GM19397 (cell line): ENCODE results near the gene STK39.
"Not testable (repeated sequence)": the region's sequence is repeated elsewhere in the genome, so short reads cannot be mapped to it uniquely, and the experiment has no call there.

ENCODE experiments used
- ATAC-seq: cut with Tn5 transposase; IDR thresholded peaks from one replicate; pipeline ENCODE4 v1.9.1; 2021; ENCODE audit warnings: mild to moderate bottlenecking, moderate library complexity; ENCODE audit not compliant: unreplicated experiment

Gene STK39

GRCh38 chr2:168143813-168144212, 103.6 kb downstream of the STK39 start:
- ATAC-seq, result no peak

GRCh38 chr2:168140892-168141291, 106.5 kb downstream of the STK39 start:
- no peak for ATAC-seq

DNA sequence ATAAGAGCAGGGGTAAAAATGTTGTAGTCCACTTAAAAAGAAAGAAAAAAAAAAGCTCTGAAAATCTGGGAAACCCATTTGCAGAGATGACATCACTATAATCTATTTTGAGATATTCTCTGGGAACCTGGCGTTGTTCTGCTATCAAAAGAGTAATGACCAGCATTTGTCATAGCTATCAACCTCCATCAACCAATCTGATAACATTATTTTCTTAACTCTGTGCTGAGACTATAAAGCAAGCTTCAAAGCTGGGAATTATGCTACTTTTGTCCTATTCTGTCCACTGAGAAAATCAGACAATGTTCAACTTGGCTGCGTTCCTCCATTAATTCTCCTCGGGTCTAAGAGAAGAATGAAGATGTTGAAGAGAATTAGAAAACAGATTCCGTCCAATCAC, 107.5 kb downstream of the STK39 start:
- no peak for ATAC-seq

- no peak for ATAC-seq
These were observed 108.5 kb downstream of the STK39 start for GRCh38 chr2:168138901-168139300.

DNA sequence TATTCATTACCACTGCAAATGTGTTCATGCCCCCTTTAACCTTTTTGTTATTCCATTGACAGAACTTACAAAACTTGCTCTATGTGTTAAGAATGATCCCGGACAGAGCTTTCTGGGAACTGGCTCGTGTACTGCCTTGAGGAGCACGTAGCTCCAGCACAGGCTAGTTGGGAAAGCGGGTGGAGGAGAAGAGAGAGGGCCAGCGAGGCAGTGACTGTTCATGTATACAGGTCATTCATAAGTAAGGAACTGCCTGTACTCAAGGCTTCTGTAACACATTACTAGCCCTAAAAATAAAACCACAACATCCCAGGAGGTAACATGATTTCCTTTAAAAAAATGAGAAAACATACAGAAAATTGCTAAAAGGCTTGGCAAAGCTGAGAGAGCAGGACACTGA, 109.0 kb downstream of the STK39 start:
- ATAC-seq, result no peak

- peak; percentile 48 for ATAC-seq
These were observed 109.8 kb downstream of the STK39 start for GRCh38 chr2:168137510-168138180.

DNA sequence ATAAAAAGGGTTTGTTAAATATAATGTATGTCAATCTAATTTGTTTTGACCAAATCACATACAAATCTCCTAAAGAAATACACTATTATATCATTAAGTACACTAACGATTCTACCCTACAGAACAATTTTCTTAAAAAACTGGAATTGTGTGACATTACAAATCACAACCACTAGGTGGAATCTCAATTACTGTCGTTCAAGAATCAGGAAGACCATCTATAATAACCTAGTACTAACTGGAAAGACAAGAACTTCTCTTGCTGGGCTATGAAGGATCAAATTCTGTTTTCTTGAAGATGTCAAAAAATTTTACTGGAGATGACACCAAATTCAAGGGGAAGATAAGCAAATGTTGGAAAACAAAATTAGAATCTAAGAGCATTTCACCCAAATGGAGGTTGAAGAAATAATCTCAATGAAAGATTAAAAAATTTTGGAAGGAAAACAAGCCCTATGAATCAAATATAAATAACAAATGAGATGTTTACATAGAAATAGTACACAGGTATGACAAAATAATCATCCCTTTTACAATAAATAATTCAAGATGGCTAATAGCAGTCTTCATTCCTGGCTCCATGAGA, 110.9 kb downstream of the STK39 start:
- ATAC-seq, result no peak

- no peak for ATAC-seq
These were observed 111.8 kb downstream of the STK39 start for GRCh38 chr2:168135630-168136029.

DNA sequence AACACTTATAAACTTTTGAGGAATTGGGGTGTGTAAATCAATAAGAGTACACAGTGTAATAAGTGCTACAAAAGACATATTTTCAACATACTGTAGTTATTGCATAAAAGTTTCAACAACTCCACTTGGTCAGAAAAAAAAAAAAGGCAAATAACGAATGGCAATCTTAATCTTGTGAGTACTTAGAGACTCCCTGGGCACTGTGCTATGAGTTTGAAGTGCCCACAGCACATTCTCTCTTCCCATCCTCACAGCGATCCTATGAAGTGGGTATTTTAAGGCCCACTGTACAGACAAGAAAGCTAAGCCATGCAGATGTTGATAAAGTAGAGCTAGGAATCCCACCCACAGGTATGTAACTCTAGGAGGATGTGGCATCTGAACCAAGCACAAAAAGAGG, 112.3 kb downstream of the STK39 start:
- no peak for ATAC-seq

- no peak for ATAC-seq
These were observed 112.9 kb downstream of the STK39 start for GRCh38 chr2:168134485-168134884.

DNA sequence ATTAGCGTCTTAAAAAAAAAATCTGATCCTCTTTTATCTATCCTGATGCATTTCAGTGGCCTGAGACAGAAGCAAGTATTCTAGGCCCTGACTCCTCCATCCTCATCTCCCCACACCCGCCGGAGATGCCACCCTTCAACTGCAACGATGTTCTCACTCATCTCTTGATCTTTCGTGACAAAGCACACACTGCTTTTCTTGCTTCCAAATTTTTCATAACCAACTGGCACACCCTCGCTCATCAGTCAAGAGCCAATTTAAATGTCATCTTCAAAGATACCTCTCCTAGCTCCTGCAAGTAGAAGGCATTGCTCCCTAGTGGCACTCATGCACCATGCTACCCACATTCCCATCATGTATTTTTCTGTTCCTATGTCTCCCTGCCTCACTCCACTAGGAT, 115.0 kb downstream of the STK39 start:
- no peak for ATAC-seq

GRCh38 chr2:168130346-168130745, 117.0 kb downstream of the STK39 start:
- ATAC-seq, result no peak

DNA sequence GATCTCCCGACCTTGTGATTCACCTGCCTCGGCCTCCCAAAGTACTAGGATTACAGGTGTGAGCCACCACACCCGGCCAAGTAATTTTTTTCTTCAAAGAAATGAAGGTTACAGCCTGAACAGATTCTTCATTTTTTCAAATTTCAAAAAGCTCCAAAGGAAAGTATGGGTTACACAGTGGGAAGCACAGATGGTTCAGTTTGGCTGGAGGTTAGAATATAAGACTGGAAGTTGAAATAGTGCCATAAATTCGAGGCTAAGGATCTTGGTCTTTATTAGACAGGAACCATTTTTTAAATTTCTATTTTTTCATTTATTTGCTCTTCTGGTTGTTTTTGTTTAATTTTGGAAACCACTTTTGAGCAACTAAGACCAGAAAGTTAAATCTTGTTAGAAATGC, 120.0 kb downstream of the STK39 start:
- ATAC-seq, result no peak

DNA sequence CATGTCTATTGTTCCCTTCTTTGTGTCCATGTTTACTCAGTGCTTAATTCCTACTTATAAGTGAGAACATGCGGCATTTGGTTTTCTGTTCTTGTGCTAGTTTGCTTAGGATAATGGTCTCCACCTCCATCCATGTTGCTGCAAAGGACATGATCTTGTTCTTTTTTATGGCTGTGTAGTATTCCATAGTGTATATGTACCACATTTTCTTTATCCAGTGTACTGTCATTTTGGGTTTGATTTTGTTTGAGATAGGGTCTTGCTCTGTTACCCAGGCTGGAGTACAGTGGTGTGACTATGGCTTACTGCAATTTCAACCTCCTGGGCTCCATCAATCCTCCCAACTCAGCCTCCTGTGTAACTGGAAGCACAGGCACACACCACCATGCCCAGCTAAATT, 125.2 kb downstream of the STK39 start:
- not testable (repeated sequence) for ATAC-seq

DNA sequence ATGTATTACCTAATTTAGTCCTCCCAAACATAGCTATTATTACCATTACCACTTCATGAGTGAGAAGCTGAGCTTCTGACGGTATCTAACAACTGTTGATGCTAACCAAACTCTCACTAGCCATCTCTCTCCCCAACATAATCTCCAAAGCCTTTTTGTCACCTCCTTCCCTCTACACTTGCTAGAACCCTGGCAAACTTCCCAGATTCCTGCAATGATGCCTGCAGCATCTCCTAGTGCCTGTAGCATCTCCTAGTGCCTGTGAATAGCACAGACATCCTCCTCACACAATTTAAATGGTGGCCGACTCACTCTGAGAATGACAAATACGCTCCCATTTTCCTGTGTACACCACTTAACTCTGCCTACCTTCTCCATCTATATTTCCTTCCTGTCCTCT, 126.7 kb downstream of the STK39 start:
- ATAC-seq, result no peak

DNA sequence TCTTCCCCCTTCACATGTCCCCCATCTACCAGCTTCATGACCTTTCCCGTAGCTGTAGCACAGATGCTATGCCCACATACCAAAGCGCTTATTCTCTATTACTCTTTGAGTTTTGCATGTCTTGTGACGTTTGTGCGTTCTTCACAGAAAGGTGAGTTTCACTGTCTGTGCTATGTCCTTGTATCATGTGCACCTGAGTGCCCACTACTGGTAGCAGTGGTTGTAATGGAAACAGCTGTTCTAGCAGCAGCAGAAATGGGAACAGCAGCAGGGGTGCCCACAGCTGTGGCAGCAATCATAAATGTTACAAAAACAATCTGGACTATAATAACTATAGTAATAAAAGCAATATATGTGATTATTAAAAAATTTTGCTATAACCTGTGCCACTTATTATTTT, 127.1 kb downstream of the STK39 start:
- ATAC-seq, result no peak

GRCh38 chr2:168119515-168120141, 127.8 kb downstream of the STK39 start:
- ATAC-seq, result peak; percentile 51

DNA sequence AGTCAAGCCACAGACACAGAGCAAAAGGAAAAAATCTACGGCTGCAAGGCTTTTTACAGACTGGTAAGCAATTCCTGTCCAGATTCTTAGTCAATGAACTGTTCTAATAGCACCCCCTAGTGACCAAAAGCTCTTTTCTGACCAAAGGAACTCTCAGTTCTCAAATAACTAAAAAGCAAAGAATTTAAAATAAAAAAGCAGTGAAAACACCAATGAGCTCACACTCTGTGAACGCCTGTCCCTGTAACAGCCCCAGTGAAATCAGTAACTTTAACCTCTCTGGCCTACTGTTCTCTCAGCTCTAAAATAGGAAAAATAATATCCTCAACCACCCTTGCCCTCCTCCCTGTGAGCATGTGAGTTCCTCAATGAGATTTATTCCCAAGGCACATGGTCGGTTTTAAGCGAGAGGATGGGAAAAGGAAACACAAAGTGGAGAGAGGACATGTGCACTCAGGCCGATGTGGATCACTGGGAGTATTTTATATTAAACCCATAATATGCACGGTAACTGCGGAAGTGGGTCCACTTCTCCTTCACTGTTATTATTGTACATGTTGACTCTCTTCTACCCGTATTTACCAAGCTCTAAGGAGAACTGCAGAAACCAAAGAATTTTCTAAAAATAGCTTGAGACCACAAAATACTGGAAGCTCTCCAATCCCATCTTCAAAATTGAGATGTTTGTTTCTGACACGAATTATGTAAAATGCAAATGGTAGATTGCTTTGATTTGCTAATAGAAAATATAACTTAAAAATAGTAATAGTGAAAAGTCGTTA, 128.5 kb downstream of the STK39 start:
- peak; percentile 59 for ATAC-seq

DNA sequence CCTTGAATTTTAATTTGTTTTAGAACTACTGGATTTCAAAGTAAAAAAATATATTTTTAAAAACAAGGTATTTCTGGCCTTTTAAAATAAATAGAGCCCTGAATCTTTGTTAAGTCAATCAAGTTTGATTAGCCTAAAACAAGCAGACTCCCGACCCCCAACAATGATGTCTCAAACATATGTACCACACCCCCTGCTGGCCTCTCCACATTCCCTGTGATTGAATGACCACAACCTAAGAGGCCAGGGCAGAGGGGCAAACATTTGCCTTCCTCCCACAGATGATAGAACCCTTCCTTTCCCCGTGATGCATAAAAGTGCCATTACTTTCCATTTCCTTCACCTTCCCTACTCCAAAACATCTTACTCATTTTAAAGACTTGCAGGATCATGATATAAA, 130.9 kb downstream of the STK39 start:
- no peak for ATAC-seq

- no peak for ATAC-seq
These were observed 132.8 kb downstream of the STK39 start for GRCh38 chr2:168114619-168115018.

- no peak for ATAC-seq
These were observed 133.4 kb downstream of the STK39 start for GRCh38 chr2:168114040-168114439.

DNA sequence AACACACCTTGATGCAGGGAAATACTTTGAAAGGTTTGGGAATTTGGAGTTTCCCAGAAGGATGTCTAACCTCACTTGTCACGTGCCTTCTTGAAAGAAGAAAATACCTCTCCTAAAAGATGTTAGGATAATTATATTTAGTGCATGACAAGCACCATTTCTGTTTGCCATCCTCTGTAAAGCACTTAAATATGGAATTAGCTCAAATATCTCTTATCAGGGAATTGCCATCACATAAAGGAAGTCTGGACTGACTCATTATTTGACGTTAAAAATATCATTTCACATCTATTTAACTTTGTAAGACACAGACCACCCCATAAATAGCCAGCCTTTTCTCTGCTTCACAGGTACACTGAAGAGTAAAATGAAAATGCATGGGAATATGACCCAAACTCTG, 140.1 kb downstream of the STK39 start:
- ATAC-seq, result no peak
